Sciatic nerve (tissue), 2 donors: ENCODE measurements around the gene IGFBP6. TPM values are rescaled to one million over a fixed set of nuclear protein-coding genes. Genes with fewer than 3 reads are reported as not detected.

Source experiments
- ATAC-seq: fragments of 200-7000 bp; cut with Tn5 transposase; one replicate; pipeline ENCODE4 v1.9.1; 2020; ENCODE audit warnings: mild to moderate bottlenecking, moderate library complexity
- DNase-seq: peaks from one replicate; pipeline ENCODE4 v3.0.0-alpha.2; 2020; ENCODE audit warnings: low spot score
- intact Hi-C: fragments of 100-400 bp; cut with DNase I; formaldehyde crosslinking; loops from one replicate; pipeline ENCODE4 v1.14.2; 2022
- total RNA-seq: library from RNA; stranded (reverse); fragmentation: NEBNext Ultra II Directional; extraction: Animal tissue kit (Norgen Biotek cat#: 25700); gene quantifications from one replicate; pipeline ENCODE4 v1.2.1, GENCODE V29; 2021
- donor health status: DM: no; HTN: no; CAD: no.
- donor health status: DM: no; HTN: no; CAD: no.

IGFBP6 gene
- total RNA-seq, 1 donor from 2014 or later: 1,832 TPM

- DNase-seq (peak; percentile 51), ATAC-seq (no peak)
Observed at GRCh38 chr12:53067074-53067992, 30.1 kb upstream of the IGFBP6 start.

DNA sequence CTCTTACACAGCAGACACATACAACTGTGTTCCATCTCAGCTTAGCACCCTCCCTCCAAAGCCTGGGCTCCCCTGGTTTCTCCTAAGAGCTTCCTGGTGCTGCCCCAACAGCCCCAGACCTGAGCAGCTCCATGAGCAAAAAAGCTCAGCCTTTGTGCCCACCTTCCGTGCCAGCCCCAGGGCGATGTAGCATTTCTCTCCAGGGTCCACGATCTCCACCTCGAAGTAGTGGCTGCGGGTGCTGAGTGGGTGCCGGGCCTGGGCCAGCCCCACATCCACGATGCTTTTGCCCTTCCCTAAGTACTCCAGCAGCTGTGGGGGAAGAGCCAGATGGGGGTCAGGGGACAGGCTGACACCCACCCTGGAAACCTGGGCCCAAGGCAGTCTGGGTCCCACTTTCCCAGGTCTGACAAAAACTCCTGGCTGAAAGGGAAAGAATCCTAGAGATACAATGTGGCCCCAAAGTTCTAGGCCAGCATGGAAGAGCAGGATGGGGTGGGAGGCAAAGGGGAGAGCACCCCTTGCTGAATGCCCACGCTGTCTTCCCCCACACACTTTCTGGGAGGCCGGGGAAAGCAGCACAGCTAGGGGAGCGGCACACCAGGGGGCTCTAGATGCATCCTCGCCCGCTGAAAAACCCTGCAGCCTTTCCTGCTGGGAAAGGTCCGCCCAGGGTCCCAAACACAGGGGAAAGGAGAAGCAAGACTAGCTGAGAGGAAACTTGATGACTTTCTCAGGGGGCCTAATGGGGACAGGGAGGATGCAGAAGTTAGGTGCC is 29.3 kb upstream of the IGFBP6 start:
- DNase-seq (peak; percentile 60), ATAC-seq (no peak)
- intact Hi-C loops: loop anchor here (5.0 to 10.0 kb wide), 2 partner anchors 34 to 127 kb away; partner anchors contain the start of gene SOAT2

More at GRCh38 chr12:53067074-53067992, 30.1 kb upstream of the IGFBP6 start:
- intact Hi-C loops: loop anchor here (5.0 to 10.0 kb wide), 2 partner anchors 35 to 127 kb away; partner anchors contain the start of gene SOAT2

- intact Hi-C loops: loop anchor here (5.0 to 10.0 kb wide), 2 partner anchors 33 to 126 kb away; partner anchors contain the start of gene SOAT2
- DNase-seq (peak; percentile 55), ATAC-seq (peak; percentile 21)
Observed at GRCh38 chr12:53068811-53069585, 28.5 kb upstream of the IGFBP6 start.

DNA sequence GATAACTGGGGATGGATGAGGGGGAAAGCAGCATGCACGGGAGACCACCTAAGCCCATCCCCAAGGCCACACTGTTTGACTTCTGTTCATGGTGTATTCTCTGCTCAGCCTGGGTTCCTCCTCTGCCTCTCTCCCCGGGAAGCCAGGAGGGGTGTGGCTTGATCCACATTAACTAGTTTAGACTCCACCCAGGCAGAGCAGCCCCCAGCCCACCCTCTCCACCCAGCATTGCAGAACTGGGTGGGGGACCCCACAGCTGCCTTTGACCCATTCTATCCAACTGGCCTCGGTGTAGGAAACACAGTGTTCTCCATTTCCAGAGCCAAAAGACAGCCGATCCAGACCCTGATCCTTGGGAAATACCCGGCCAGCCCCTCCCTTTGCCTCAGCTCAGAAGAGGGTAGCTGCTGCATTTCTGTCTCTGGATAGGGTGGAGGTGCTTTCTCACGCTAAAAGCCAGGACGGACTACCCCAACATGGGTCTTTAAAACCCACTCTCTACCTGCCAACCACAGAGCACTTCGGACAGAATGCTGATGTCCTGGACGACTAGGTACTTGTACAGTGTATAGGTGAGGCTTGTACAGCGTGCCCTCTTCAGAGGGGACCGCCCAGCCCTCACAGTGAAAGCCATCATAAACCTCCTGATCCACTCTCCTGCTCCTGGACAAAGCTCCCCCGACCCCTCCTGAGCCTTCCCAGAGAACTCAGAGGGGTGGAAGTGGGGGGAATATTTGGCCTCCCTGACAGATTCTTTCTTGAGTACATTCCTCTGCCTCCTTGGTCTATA is 27.7 kb upstream of the IGFBP6 start:
- DNase-seq (peak; percentile 71), ATAC-seq (peak; percentile 55)
- intact Hi-C loops: loop anchor here (5.0 to 10.0 kb wide), 2 partner anchors 32 to 125 kb away; partner anchors contain the start of gene SOAT2

DNA sequence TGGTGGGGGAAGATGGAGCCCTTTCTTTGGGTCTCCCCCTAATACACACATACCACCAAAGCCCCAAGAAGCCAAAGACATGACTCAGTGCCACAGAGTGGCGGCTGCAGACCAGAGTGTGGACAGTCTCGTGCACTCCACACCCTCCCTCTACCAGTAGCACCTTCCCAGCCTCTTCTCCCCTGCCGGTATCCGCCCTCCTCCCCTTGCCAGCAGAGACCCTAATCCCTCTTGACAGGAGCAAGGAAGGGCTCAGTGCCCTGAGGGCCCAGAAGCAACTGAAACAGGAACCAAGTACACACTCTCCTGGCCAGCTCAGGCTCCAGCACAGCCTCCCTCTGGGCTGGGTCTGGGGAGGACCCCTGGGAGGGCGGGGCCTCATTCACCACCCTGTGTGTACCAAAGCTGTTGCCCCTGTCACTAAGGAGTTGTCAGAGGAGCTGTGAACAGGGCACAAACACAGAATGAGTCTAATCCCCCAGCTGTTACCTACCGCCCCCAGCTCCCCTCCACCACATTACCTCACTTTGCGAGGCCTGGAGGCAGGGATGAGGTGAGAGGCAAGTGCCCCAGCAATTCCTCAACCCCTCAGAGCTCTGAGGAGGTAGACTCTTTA is 26.5 kb upstream of the IGFBP6 start:
- no peak for ATAC-seq
- intact Hi-C loops: no loop called here
- peak; percentile 56 for DNase-seq

- ATAC-seq: peak; percentile 70
Observed at GRCh38 chr12:53071591-53072551, 25.6 kb upstream of the IGFBP6 start.

GRCh38 chr12:53073881-53074280 is 23.6 kb upstream of the IGFBP6 start:
- no peak for ATAC-seq
- intact Hi-C loops: no loop called here

More at GRCh38 chr12:53071591-53072551, 25.6 kb upstream of the IGFBP6 start:
- intact Hi-C loops: no loop called here
- peak; percentile 91 for DNase-seq

DNA sequence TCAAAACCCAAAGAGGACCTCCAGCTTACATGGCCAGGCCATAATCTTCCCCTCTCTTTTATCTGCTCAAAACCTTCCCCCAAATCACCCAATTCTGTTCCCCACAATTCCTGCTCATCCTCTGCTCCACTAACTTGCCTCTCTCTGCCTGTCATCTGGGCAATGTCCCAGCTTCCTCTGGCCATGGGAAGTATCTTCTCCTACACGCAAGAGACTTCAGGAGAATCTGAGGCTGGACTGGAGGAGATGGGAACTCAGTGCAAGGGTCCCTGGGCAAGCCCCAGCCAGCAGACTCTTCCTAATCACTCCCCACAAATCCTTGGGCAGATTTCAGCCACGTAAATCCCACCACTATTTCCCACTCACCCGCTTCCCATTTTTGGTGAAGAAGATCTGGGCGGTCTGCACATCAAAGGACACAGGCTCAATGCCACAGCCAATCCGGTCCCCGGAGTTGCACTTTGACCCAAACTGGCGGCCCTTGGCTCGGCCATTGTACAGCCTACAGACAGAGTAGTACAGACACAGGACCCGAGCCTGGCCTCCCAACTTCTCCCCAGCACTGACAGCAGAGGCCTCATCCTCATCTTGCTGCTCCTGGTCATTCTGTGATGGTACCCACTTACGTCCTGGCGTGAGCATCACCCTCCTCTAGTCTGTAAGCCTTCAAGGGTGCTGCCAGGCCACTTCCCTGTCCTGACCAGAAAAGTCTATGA is 23.0 kb upstream of the IGFBP6 start:
- ATAC-seq: no peak
- intact Hi-C loops: no loop called here
- DNase-seq: peak; percentile 60

More at GRCh38 chr12:53073881-53074280, 23.6 kb upstream of the IGFBP6 start:
- peak; percentile 47 for DNase-seq

- ATAC-seq: no peak
- DNase-seq: peak; percentile 54
- intact Hi-C loops: no loop called here
Observed at GRCh38 chr12:53074999-53075370, 22.5 kb upstream of the IGFBP6 start.

DNA sequence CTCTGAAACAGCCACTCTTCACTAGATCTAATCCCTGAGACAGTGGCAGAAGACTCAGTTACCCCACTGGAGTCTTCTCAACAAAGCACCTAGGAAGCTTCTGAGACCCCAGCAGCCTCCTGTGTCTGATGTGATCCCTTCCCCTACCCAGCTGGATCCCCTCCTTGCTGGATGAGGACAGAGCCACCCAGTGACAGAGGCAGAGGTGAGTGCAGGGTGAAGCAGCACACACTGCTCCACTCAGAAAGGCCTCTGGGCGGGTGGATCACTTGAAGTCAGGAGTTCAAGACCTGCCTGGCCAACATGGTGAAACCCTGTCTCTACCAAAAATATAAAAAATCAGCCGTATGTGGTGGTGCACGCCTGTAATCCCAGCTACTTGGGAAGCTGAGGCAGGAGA is 21.0 kb upstream of the IGFBP6 start:
- ATAC-seq (no peak), DNase-seq (peak; percentile 30)
- intact Hi-C loops: no loop called here

DNA sequence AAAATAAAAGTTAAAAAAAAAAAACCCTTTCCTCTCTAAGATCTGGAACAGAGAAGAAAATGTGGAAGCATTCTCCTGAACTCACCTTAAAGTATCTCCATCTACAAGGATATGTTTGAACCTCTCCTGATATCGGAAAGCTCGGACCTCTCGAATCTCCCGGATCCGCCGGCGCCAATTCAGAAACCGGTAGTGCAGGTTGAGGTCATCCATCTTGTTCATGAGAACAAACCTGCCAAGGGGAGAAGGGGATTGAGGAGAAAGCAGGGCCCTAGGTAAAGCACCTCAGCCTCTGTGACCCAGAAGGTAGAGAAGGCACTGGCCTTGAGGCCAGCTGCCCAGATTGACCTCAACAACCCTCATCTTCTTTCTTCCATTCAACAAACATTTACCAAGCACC is 20.4 kb upstream of the IGFBP6 start:
- intact Hi-C loops: no loop called here
- ATAC-seq (no peak), DNase-seq (peak; percentile 49)

DNA sequence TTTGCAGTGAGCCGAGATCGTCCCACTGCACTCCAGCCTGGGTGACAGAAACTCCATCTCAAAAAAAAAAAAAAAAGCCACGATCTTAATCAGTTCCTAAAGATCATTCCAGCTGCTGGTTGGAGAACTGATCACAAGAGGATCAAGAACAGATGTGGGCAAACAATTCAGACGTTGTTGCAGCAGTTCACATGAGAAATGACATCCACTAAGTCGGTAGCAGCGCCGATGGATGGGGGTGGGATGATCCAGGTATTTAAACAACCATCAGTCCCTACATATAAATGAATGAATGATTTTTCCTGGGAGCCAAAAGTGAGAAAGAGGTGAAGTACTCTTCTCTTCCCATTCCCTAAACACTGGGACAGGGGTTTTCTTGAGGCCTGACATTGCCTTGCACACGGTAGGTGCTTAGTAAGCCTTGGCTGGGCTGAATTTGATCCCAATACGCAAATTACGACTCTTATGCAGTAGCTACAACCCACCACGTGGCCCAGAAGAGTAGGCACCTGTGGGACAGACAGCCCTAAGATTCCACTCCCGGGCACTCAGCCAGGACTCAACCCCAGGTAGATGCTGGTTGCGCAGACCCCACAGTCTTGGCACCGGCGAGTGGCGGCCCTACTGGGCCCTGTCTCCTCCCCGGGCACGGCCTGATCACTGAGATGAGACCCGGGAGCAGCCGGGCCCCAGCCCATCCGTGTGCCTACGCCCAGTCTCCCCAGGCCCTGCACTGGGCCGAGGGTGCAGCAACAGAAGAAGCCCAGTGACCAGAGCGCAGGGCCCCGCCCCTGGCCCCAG is 18.8 kb upstream of the IGFBP6 start:
- intact Hi-C loops: no loop called here
- DNase-seq (peak; percentile 52), ATAC-seq (peak; percentile 7)

- ATAC-seq: peak; percentile 99
- intact Hi-C loops: no loop called here
Observed at GRCh38 chr12:53079226-53080117, 18.0 kb upstream of the IGFBP6 start, which contains the start of gene SPRYD3. Gene SPRYD3, minus strand, starts transcription at chr12:53079390. Its CDS starts 57 bp downstream, at chr12:53079333.

DNA sequence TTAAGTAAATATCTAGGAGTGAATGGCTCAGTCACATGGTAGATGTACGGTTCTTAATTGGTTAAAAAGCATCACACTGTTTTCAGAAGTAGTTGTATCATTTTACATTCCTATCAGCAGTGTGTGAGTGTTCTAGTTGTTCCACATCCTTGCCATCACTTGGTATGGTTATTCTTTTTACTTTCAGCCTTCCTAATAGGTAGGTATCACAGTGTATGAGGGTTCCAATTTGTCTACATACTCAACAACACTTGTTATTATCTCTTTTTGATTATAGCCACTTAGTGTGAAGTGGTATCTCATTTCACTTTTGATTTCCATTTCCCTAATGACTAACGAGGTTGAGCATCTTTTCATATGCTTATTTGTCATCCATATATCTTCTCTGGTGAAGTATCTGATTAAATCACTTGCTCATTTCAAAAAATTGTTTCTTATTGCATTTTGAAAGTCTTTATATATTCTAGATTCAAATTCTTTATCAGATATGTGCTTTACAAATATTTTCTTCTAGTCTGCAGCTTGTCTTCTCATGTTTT is 14.8 kb upstream of the IGFBP6 start:
- no peak for ATAC-seq
- no peak for DNase-seq
- intact Hi-C loops: no loop called here

More at GRCh38 chr12:53079226-53080117, 18.0 kb upstream of the IGFBP6 start, which contains the start of gene SPRYD3:
- peak; percentile 98 for DNase-seq
